CD4-positive, alpha-beta T cell treated with Interleukin-17A for 1 hour (primary cell): ENCODE results near the gene ITGA11.

ENCODE experiments used
- DNase-seq: peaks from one replicate; pipeline ENCODE4 v3.0.0-alpha.2; 2020

ITGA11 gene, protein sequence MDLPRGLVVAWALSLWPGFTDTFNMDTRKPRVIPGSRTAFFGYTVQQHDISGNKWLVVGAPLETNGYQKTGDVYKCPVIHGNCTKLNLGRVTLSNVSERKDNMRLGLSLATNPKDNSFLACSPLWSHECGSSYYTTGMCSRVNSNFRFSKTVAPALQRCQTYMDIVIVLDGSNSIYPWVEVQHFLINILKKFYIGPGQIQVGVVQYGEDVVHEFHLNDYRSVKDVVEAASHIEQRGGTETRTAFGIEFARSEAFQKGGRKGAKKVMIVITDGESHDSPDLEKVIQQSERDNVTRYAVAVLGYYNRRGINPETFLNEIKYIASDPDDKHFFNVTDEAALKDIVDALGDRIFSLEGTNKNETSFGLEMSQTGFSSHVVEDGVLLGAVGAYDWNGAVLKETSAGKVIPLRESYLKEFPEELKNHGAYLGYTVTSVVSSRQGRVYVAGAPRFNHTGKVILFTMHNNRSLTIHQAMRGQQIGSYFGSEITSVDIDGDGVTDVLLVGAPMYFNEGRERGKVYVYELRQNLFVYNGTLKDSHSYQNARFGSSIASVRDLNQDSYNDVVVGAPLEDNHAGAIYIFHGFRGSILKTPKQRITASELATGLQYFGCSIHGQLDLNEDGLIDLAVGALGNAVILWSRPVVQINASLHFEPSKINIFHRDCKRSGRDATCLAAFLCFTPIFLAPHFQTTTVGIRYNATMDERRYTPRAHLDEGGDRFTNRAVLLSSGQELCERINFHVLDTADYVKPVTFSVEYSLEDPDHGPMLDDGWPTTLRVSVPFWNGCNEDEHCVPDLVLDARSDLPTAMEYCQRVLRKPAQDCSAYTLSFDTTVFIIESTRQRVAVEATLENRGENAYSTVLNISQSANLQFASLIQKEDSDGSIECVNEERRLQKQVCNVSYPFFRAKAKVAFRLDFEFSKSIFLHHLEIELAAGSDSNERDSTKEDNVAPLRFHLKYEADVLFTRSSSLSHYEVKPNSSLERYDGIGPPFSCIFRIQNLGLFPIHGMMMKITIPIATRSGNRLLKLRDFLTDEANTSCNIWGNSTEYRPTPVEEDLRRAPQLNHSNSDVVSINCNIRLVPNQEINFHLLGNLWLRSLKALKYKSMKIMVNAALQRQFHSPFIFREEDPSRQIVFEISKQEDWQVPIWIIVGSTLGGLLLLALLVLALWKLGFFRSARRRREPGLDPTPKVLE

DNA sequence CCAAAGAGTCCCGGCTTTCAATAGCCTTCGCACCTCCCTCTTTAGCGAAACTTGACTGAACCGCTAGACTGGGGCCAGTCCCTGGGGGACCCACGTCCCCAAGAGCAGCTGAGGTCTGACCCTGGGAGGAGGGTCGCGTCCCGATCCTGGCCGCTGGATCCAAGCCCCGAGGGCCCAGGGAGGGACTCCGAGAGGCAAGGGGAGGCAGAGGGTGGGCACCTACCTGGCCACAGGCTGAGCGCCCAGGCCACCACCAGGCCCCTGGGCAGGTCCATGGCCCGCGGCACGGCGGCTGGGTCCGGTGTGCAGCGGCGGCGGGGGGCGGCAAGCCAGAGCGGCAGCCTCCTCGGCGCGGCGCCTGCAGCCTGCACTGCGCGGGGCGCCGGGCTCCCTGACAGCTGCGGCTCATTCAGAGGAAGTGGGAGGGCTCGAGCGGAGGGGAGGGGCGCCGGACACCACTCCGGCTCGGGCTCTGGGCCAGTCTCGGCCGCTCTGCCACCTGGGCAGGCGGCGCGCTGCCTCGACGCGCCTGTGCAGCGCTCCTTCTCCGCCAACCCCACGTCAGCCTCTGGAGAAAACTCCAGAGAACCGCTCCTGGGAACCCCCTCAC lies at the start of gene ITGA11:
Gene ITGA11 (minus strand): TSS at position 372 of the 610 bp plus-strand sequence. CDS start 97 bp downstream, at position 275.
- no peak for DNase-seq

DNA sequence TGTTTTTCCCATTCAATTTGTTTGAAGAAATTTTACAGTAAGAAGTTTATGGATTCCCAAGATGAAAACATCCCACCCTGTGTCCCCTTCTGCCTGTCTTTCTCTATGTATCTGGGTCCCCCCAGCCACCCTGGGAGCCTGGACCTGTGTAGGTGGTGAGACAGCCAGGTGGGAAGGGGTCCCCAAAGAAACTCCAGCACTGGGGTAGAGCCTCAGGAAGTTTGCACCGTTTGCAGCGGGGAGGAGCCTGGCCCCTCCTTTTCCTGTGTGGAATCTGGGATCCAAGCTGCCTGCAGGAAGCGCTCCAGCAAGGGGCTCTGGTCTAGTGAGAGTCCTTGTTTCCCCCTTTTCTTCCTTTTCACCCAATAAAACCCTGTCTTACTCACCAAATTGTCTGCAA lies 49.4 kb upstream of the ITGA11 start:
- no peak for DNase-seq

DNA sequence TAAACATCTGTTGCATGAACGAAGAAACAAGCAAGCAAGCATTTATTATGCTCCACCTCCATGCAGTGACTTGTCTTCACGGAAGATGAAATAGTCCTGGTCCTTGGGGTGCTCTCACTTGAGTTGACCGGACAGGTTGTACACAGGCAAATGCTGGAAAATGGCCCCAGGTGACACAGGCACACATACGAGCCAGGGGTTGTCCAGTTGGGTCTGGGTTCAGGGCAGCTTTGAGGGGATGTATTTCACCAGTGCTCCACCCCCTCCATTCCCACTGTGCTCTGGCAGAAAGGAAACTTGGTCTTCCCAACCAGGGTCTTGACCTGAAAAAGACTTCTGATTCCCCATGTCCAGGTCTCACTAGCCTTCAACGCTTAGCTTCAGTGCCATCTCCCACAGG lies 48.3 kb upstream of the ITGA11 start:
- no peak for DNase-seq

DNA sequence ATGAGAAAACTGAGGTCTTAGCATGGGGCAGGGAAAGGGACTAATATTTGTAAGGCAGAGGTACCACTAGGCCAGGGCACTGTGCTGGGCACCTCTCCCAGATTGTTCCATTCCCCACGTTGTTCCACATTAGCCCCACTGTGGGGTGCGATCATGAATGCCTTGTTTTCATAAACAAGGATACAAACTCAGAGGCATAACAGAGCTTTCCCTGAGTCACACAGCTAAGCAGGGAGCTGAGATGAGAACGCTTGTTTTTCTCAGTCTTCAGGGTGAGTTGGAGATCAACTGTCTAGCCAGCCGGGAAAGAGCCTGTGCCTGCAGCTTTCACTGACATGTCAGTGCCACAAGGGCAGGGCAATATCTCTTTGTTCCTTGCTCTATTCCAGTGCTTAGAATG lies 47.9 kb upstream of the ITGA11 start:
- DNase-seq, result no peak

DNA sequence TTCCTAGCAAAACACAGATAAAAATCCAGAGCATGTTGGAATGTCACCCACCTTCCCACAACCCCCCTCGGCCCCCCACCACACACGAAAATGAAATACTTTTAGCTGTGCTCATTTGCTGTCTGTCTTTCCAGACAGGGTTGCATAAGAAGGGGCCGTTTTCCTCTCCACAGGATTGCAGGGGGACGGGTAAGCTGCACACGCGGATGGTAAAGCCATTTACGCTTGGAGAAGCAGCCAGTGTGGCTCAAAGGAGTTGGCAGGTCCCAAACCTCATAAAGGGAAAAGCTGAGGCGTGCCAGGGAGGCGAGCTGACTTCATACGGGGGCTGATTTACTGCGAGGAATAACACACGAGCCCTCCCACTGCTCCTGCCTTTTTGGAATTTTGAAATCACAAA lies 47.4 kb upstream of the ITGA11 start:
- DNase-seq, result no peak

DNA sequence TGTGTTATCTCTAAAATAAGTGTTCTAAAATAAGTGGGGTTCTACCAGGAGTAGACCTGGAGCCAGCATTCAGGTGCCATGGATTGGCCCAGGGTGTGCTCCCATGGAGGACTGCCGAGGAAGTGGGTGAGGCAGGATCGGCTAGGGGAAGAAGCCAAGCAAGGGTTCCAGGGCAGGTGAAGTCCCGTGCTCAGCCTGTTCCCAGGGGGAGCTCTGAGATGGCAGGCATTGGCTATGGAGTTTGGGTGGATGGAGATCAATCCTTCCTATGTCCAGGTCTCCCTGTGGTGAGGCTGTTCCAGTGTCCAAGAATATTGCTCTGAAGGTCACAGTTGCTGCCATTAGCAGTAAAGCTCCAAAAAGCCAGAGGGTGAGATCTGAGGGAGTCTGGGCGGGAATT lies 46.9 kb upstream of the ITGA11 start:
- DNase-seq, result no peak

DNA sequence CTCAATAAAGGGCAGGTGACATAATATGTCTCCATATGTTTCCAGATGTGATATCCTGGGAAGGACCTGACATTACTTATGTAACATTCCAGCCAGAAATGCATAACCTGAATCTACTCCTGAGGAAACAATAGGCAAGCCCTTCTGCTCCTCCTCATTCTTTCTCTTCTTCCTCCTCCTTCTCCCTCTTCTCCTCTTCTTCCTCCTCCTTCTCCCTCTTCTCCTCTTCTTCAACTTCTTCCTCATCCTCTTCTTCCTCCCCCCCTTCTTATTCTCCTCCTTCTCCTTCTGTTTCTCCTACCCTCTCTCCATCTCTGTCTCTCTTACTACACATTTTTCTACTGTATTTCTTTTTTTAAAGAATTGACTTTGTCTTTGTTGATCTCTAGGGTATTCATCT lies 43.5 kb upstream of the ITGA11 start:
- no peak for DNase-seq

DNA sequence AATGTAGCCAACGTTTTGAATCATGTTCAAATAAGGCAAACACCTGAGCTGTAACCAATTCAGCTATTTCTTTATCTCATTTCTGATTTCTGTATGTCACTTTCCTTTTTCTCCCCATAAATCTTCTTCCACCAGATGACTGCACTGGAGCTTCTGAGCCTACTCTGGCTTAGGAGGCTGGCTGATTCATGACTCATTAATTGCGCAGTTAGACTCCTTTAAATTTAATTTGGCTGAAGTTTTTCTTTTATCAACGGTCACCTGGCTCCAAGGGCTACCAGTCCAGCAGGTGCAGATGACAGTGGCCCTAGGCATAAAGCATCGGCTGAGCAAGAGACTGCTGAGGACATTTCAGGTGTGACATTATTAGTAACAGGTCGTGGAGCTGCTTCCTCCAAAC lies 39.6 kb upstream of the ITGA11 start:
- no peak for DNase-seq

DNA sequence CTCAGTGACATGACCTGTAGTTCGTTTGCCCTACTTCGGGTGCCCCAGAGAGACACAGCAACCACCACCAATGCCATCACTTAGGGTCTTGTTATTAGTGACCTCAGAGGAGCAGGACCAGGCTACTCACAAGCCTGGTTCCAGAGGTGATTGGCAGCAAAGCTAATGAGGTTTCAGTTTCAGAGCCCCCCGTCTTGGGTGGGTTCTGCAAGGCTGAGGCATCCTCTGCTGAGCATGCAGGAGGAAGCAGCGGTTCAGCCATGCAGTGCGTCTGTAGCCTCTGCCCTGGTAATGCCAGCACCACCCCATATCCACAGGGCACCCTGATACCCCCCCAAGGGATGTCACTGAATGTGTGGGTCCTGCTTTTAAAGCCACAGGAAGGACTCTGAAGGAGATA lies 39.0 kb upstream of the ITGA11 start:
- DNase-seq, result no peak

DNA sequence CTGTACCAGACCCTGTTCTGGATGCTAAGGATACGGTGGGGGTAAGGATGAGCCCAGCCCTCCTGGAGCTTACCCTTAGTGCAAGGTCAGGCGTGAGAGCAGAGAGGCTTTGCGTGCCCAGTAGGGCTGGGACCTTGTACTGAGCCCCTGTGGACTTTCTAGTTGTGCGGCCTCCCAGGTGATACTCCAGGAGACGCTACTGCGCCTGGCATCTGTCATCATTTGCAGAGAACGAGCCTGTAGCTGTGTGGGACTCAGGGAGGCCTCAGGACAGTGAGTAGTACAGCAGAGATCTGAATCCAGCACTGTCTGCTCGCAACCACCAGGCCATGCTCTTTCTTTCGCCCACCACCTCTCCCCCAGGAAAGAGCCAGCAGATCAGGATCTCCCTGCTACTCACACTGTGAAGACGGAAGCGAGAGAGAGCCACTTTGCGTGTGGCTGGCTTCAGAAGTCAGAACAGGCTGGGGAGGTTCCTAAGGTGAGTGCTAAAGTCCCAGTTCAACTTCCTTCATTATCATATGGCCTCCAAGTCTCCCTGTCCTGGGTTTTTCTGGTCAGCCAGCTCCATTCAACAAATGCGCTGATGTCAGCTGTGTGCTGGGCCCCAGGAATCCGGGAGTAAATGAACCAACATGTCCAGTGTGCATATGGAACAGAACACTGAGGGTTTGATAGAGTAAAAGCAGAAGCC lies 38.2 kb upstream of the ITGA11 start:
- DNase-seq, result no peak

DNA sequence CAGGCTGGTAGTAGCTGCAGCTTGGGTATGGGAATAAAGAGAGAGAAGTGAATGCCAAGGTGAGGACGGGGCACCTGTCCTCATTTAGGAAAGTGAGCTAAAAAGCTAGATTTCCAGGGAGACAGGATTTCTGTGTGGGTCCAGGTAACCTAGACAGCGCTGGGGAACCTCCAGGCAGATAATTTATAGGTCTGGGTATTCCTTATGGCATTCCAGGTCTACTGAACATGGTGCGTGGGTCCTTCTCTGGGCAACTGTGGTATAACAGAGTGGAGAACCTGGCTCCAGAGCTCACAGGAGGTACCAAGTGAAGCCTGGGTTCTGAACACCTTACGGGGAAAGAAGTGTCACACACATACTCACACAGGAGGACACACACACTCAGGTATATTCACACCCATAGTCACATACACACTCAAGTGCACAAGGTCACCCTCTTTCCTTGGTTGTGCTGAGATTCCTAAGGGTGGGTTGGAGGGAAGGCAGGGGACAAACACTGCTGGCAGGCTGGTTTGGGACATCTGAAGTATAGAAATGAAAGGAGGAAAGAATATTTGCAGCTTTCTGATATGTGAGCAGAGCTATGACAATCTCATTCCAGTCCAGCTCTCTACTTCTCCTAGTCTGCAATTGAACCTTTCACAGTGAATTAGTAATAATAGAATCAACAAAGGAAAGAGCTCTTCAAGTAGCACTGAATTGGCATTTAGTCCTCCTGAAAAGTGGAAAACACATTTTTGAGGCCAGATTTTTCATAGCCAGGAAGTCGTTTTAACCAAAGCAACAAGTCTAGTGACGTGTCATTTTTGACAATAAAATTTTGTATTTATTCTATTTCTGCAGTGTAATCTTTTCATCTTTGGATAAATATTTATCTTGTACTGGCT lies 37.4 kb upstream of the ITGA11 start:
- no peak for DNase-seq

DNA sequence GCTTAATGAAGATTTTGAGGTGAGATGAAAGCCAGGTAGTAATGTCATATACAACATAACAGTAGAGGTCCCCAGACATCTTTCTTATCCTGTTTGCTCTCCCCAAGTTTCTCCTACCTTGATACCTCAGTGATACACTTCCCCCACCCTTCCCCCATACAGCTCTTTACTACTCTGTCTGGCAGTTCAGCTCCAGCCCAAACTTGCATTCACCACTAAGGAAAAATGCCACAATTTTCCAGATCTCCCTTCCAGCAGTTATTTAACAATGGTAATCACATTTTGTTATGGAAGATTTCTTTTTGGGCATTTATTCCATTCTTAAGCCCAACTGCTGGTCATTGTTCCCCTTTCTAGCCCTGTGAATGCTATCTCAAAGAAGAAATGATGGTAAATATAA lies 34.9 kb upstream of the ITGA11 start:
- no peak for DNase-seq

DNA sequence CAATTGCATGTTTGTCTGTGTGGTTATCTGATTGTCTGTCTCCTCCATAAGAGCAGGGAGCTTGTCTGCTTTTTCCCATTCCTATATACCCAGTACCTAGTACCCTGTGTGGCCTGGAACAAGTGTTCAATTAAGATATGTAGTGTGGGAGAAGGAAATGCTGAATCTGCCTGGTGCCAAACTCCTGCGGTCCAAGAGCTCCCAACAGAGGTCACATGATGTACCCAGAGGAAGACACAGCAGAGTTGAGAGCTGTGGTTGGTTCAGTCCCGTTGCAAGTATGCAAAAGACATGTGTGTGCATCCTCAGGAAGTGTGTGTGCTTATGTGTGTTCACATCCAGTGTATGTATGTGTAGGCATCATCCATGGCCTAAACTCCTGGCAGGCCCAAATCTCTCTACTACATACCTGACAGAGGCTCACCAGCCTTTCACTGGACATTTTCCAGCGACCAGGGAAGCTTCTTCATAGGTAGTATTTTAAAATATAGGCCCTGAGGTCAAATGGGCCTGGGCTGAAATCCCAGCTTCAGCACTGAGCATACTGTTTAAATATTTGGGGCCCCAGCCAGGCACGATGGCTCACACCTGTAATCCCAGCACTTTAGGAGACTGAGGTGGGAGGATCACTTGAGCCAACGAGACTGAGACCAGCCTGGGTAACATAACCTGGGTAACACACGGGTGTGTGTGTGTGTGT lies 34.0 kb upstream of the ITGA11 start:
- no peak for DNase-seq

DNA sequence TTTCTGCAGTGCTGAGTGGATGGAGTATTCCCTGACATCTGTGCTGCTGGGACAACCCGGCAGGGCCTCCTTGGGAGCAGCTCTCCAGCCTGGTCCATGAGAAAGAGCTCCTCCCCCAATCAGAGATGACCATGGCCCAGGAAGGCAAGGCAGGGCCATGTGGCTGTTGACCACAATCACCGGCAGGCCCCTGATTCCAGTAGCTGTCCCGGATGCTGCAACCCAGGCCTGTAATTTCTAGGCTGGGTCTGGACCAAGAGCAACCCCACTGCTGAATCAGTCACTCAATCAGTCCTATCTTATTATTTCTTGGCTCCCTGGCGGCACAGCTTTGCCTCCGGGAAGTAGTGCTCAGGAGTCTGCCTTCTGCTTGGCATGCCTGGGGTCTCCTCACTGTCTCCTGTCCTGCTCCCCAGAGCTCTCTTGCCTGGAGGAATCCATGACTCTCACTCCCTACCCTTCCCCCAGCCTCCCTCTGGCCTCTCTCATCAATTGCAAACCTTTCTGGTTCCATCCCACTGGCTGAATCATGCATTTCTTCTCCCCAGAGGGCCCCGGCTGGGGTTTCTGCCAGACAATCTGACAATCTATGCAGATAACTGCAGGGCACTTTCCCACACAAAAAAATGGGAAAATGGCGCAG lies 32.6 kb upstream of the ITGA11 start:
- DNase-seq, result no peak

DNA sequence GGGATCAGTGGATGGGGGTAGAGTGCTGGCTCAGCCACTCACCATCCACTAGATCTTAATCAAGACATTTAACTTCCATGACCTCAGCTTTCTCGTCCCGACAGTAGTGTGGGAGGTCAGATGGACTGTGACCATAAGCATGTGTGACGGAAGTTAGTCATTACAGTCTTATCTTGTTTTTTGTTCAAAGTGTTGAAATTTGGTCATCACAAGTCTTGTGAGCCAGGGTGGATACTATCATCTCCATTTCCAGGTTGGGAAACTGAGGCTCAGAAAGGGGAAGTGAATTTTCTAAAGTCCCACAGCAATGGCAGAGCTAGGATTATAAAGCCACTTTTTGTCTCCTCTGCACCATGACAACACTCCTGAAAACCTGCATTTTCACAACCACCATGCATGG lies 32.0 kb upstream of the ITGA11 start:
- no peak for DNase-seq

DNA sequence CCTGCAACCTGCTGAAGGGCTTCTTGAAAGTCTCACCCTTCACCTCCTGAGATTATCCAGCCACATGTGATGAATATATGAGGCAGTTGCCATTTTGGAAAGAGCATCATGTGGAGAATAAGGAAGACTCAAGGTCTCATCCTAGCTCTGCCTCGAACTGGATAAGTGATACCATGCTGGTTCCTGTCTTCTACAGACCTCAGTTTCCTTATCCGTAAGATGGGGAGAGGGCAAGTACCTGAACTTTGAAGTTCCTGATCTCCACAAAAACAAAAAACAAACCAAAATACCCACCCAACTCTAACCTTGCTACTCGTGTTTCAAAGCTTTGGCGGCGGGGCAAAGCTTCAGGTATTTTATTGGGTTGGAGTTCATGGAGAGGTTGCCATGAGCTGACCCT lies 31.5 kb upstream of the ITGA11 start:
- no peak for DNase-seq

DNA sequence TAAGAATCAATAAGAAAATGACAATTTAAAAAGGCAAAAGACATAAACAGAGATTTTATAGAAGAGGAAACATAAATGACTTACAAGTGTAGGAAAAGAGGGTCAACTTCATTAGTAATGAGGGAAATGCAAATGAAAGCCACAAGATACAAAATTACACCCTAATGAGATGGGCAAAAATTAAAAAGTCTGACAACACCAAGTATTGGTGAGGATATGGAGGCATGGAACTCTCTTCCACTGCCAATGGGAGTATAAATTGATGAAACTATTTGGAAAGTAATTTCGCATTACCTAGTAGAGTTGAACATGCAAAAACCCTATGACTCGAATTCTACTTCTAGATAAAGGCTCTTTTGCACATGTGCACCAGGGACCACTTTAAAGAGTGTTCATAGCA lies 28.2 kb upstream of the ITGA11 start:
- DNase-seq, result no peak

DNA sequence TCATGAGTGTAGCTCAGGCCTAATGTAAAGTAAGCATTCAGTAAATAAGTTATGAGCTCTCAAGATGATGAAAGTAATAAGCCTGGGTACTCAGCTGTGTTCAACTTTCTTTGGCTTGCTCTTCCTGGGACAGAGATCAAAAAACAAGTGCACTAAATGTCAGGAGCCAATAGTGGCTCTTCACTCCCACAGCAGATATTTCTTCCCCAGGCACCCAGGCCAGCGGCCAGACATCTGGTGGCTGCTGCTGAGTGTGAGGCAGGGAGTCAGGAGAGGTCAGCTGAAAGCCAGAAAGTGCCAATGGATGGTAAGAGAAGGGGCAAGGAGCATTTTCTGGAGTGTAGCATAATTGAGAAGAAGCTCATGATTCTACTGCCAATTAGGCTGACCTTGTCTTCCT lies 18.2 kb upstream of the ITGA11 start:
- DNase-seq, result no peak

DNA sequence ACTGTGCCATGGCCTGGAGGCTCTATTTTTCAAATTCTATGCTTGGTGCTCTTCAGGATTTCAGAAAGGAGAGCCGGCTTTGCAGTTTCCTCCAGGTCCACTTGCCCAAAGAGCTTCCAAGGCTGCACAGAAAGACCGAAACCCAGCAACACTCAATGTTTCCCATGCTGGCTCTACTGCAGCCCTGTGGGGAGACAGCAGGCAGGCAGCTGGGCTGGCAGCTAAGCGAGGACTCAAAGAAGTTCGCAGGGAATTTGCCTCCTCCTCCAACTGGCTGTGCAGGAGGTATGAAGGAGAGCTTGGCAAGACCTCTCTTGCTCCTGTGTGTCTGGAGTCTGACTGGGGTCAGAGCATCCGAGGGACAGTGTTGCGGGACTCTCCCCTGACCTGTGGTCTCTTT lies 17.4 kb upstream of the ITGA11 start:
- DNase-seq, result no peak
